GM23338 (cell line): Measurements from ENCODE around the gene CSTB. TPM values are rescaled to one million over a fixed set of nuclear protein-coding genes. Genes with fewer than 3 reads are reported as not detected.

ENCODE experiments used
- ATAC-seq: fragments of 200-7000 bp; cut with Tn5 transposase; 3 replicates; pipeline ENCODE4 v1.9.1; 2020
- DNase-seq: peaks from one replicate; pipeline ENCODE4 v3.0.0-alpha.2; 2015; ENCODE audit warnings: low spot score
- H2AFZ ChIP-seq: fragments of 200-600 bp; sonication (generic); 2 replicates; pipeline ENCODE4 v1.8.0; 2016; ENCODE audit warnings: antibody characterized with exemption, mild to moderate bottlenecking, moderate library complexity
- H3F3A ChIP-seq: fragments of 200-600 bp; sonication (generic); replicated peaks from 2 replicates; pipeline ENCODE4 v1.8.0; 2017; ENCODE audit warnings: antibody characterized with exemption, mixed run types, low read depth
- H3K27ac ChIP-seq: fragments of 200-600 bp; sonication (generic); 2 replicates; pipeline ENCODE4 v1.6.1; 2016; ENCODE audit warnings: low read depth
- H3K27me3 ChIP-seq: fragments of 200-600 bp; sonication (generic); 2 replicates; pipeline ENCODE4 v1.8.0; 2016; ENCODE audit warnings: mild to moderate bottlenecking, mixed run types, moderate library complexity; ENCODE audit not compliant: insufficient read depth
- H3K36me3 ChIP-seq: fragments of 200-600 bp; sonication (generic); 2 replicates; pipeline ENCODE4 v1.8.0; 2016; ENCODE audit warnings: mild to moderate bottlenecking; ENCODE audit not compliant: insufficient read depth
- H3K4me1 ChIP-seq: fragments of 200-600 bp; sonication (generic); 2 replicates; pipeline ENCODE4 v1.8.0; 2016; ENCODE audit warnings: mild to moderate bottlenecking, moderate library complexity; ENCODE audit not compliant: insufficient read depth
- H3K4me2 ChIP-seq: fragments of 200-600 bp; sonication (generic); 2 replicates; pipeline ENCODE4 v1.7.1; 2017; ENCODE audit warnings: mixed run types
- H3K4me3 ChIP-seq: fragments of 200-600 bp; sonication (generic); 2 replicates; pipeline ENCODE4 v1.6.1; 2016; ENCODE audit warnings: mixed run types
- H3K79me2 ChIP-seq: fragments of 200-600 bp; sonication (generic); replicated peaks from 2 replicates; pipeline ENCODE4 v1.8.0; 2017; ENCODE audit warnings: mild to moderate bottlenecking; ENCODE audit not compliant: insufficient read depth
- H3K9me2 ChIP-seq: fragments of 200-600 bp; sonication (generic); 2 replicates; pipeline ENCODE4 v1.8.0; 2017; ENCODE audit not compliant: insufficient read depth
- H4K20me1 ChIP-seq: fragments of 200-600 bp; sonication (generic); replicated peaks from 2 replicates; pipeline ENCODE4 v1.8.0; 2017; ENCODE audit warnings: mild to moderate bottlenecking; ENCODE audit not compliant: insufficient read depth
- H3K27ac Mint-ChIP-seq: 2 replicates; pipeline ENCODE4 v1.8.0; 2020; ENCODE audit warnings: inconsistent platforms, mild to moderate bottlenecking, moderate library complexity, mixed read lengths
- H3K27me3 Mint-ChIP-seq: 3 replicates; pipeline ENCODE4 v1.8.0; 2022; ENCODE audit warnings: low read depth, mild to moderate bottlenecking, moderate library complexity, mixed read lengths, inconsistent platforms; ENCODE audit not compliant: insufficient read depth, poor library complexity
- H3K36me3 Mint-ChIP-seq: 3 replicates; pipeline ENCODE4 v1.8.0; 2021; ENCODE audit warnings: low read depth, mild to moderate bottlenecking, inconsistent platforms, moderate library complexity, mixed read lengths
- H3K4me1 Mint-ChIP-seq: 3 replicates; pipeline ENCODE4 v1.8.0; 2020; ENCODE audit warnings: mild to moderate bottlenecking, inconsistent platforms, mixed read lengths
- H3K4me3 Mint-ChIP-seq: 3 replicates; pipeline ENCODE4 v1.8.0; 2021; ENCODE audit warnings: moderate library complexity, mild to moderate bottlenecking, inconsistent platforms, mixed read lengths
- H3K9me3 Mint-ChIP-seq: 3 replicates; pipeline ENCODE4 v1.8.0; 2020; ENCODE audit warnings: moderate library complexity, mild to moderate bottlenecking, inconsistent platforms, mixed read lengths
- CREB1 ChIP-seq: fragments of 250-450 bp; sonication (Bioruptor Pico); IDR thresholded peaks from 2 replicates; pipeline ENCODE4 v1.5.0; 2020; ENCODE audit warnings: low read depth, mild to moderate bottlenecking, moderate library complexity
- CTCF ChIP-seq, 2 experiments: fragments of 200-600 bp in 1 of 2; sonication (generic) in 1 of 2; conservative IDR thresholded peaks; 2 replicates each; pipeline versions ENCODE4 v1.5.1 to v1.6.1; 2016 to 2017; ENCODE audit warnings: antibody characterized with exemption in 2 of 2, low read depth in 2 of 2, mild to moderate bottlenecking in 2 of 2, moderate library complexity in 1 of 2
- EZH2 ChIP-seq: fragments of 200-600 bp; sonication (generic); IDR thresholded peaks from one replicate; pipeline ENCODE4 v1.8.0; 2017; ENCODE audit warnings: antibody characterized with exemption, mild to moderate bottlenecking, low read depth; ENCODE audit not compliant: unreplicated experiment
- EZH2phosphoT487 ChIP-seq: fragments of 200-600 bp; sonication (generic); IDR thresholded peaks from one replicate; pipeline ENCODE4 v1.8.1; 2018; ENCODE audit warnings: antibody characterized with exemption; ENCODE audit not compliant: unreplicated experiment
- JUNB ChIP-seq: IDR thresholded peaks from one replicate; pipeline ENCODE4 v1.6.1; 2016; ENCODE audit warnings: antibody characterized with exemption; ENCODE audit not compliant: unreplicated experiment
- NANOG ChIP-seq: IDR thresholded peaks from 2 replicates; pipeline ENCODE4 v1.6.1; 2016; ENCODE audit warnings: antibody characterized with exemption, borderline replicate concordance
- POLR2AphosphoS5 ChIP-seq: IDR thresholded peaks from 2 replicates; pipeline ENCODE4 v1.6.1; 2016; ENCODE audit warnings: antibody characterized with exemption, low read depth
- REST ChIP-seq: IDR thresholded peaks from one replicate; pipeline ENCODE4 v1.6.1; 2018; ENCODE audit warnings: antibody characterized with exemption; ENCODE audit not compliant: unreplicated experiment
- STAT1 ChIP-seq: IDR thresholded peaks from one replicate; pipeline ENCODE4 v1.6.1; 2016; ENCODE audit warnings: antibody characterized with exemption; ENCODE audit not compliant: unreplicated experiment
- ZNF114 ChIP-seq: fragments of 250-450 bp; sonication (Bioruptor Pico); IDR thresholded peaks from 2 replicates; pipeline ENCODE4 v1.5.0; 2020; ENCODE audit warnings: mild to moderate bottlenecking, moderate library complexity
- ZNF331 ChIP-seq: fragments of 250-450 bp; sonication (Bioruptor Pico); IDR thresholded peaks from 2 replicates; pipeline ENCODE4 v1.5.0; 2020; ENCODE audit warnings: low read depth, mild to moderate bottlenecking, moderate library complexity
- ZNF462 ChIP-seq: fragments of 250-450 bp; sonication (Bioruptor Pico); IDR thresholded peaks from 2 replicates; pipeline ENCODE4 v1.5.0; 2020; ENCODE audit warnings: mild to moderate bottlenecking, moderate library complexity
- polyA plus RNA-seq: library from polyadenylated mRNA; unstranded; fragments of >200 nt; fragmentation: Nextera tagmentation; extraction: Ambion mirVana; gene quantifications from 2 replicates; pipeline ENCODE4 v1.2.1, GENCODE V29; 2016
- total RNA-seq: library from RNA; depleted of rRNA; stranded (reverse); fragments of >200 nt; shearing (Covaris generic); gene quantifications from 2 replicates; pipeline ENCODE4 v1.2.3, GENCODE V29; 2014
- TF ChIP-seq, protein P1 (sequence below): IDR thresholded peaks from 2 replicates; pipeline ENCODE4 v1.6.1; 2016; ENCODE audit warnings: antibody characterized with exemption

Gene CSTB
- total and polyA plus RNA-seq, 2 experiments from 2014 or later, result 10.0 to 142 TPM

DNA sequence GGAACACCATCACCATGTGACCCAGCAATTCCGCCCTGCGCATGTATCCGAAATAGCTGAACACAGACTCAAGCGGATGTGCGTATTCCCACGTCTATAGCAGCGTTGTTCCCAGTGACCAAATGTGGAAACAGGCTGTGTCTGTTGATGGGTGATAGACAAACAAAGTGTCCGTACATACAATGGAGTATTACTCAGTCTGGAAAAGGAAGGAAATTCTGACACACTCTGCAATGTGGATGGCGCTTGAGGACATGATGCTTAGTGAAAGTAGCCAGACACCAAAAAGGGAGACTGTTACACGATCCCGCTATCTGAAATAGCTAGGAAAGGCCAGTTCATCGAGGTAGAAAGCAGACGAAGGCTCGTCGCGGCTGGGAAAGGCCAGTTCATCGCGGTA is 31.4 kb downstream of the CSTB start:
- peaks cover 9% of the 10 kb centered on the region; the same call in 2 of the 3 replicates for H3K4me1 Mint-ChIP-seq
- peaks cover 15% of the 10 kb centered on the region for H3K27me3 Mint-ChIP-seq
- Histone ChIP-seq H3K4me2 (no peak overlapping the region), H3K27me3 (no peaks in the 10 kb centered on the region), H2AFZ (no peak overlapping the region), H3K79me2 (no peaks in the 10 kb centered on the region), H3K27ac (no peak overlapping the region), H3K4me3 (no peak overlapping the region), H3K4me1 (0 out of 2 replicates have a peak, but pooled peaks cover 3% of the 10 kb centered on the region), H3F3A (peaks cover 10% of the 10 kb centered on the region), H4K20me1 (peaks cover 4% of the 10 kb centered on the region; the same call in 1 of the 2 replicates), H3K9me2 (no peaks in the 10 kb centered on the region), H3K36me3 (no peaks in the 10 kb centered on the region)
- no peak overlapping the region; the same call in 2 of the 3 replicates for H3K4me3 Mint-ChIP-seq
- ATAC-seq (no peak), DNase-seq (no peak)
- no peak overlapping the region for H3K27ac Mint-ChIP-seq
- no peaks in the 10 kb centered on the region for H3K9me3 Mint-ChIP-seq
- TF ChIP-seq REST, result no peak
- no peak for TF ChIP-seq CTCF (conservative IDR thresholded peaks at IDR 0.05; ENCODE audit: low read depth in 2 of 2)
- no peak for TF ChIP-seq ZNF462 (CRISPR knock-in tag)
- no peak for TF ChIP-seq EZH2phosphoT487
- TF ChIP-seq NANOG, result no peak
- TF ChIP-seq EZH2, result no peak
- no peak for TF ChIP-seq POLR2AphosphoS5
- TF ChIP-seq CREB1 (CRISPR knock-in tag), result no peak
- no peak for TF ChIP-seq STAT1
- TF ChIP-seq JUNB, result no peak
- no peak for TF ChIP-seq ZNF331 (CRISPR knock-in tag)
- no peak for TF ChIP-seq ZNF114
- TF ChIP-seq, protein P1, sequence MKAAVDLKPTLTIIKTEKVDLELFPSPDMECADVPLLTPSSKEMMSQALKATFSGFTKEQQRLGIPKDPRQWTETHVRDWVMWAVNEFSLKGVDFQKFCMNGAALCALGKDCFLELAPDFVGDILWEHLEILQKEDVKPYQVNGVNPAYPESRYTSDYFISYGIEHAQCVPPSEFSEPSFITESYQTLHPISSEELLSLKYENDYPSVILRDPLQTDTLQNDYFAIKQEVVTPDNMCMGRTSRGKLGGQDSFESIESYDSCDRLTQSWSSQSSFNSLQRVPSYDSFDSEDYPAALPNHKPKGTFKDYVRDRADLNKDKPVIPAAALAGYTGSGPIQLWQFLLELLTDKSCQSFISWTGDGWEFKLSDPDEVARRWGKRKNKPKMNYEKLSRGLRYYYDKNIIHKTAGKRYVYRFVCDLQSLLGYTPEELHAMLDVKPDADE, result no peak
- H3K36me3 Mint-ChIP-seq, result peaks cover 24% of the 10 kb centered on the region
